ENCODE data around the gene RPS21. TPM values are rescaled to one million over a fixed set of nuclear protein-coding genes. Genes with fewer than 3 reads are reported as not detected.

RPS21 gene
- total and polyA plus RNA-seq, 2 of the 13 experiments (the other 11 are each of a cell fraction or from before 2014, with no cell fraction given) = 2,647 to 11,063 TPM

- no peak for TF ChIP-seq ZNF280D (CRISPR knock-in tag; IDR thresholded peaks at IDR 0.05)
- peak; percentile 68; the same call in 1 of the 2 replicates for TF ChIP-seq ZNF792 (CRISPR knock-in tag; IDR thresholded peaks at IDR 0.05)
- no peak for TF ChIP-seq ZNF878 (CRISPR knock-in tag; IDR thresholded peaks at IDR 0.05)
- TF ChIP-seq SPEN (CRISPR knock-in tag; IDR thresholded peaks at IDR 0.05; ENCODE audit: low read depth) = peak; percentile 50
- TF ChIP-seq NR2F1 (CRISPR knock-in tag; IDR thresholded peaks at IDR 0.05) = no peak; a peak in 2 of 4 replicates
- TF ChIP-seq RFXAP (CRISPR knock-in tag; IDR thresholded peaks at IDR 0.05; ENCODE audit: borderline replicate concordance) = 0 out of 2 replicates have a peak, but pooled peaks have one; percentile 30
- TF ChIP-seq ZFP82 (CRISPR knock-in tag; IDR thresholded peaks at IDR 0.05; ENCODE audit: borderline replicate concordance) = 0 out of 2 replicates have a peak, but pooled peaks have one; percentile 10
- TF ChIP-seq NFRKB (IDR thresholded peaks at IDR 0.05) = no peak
- TF ChIP-seq ZNF276 (CRISPR knock-in tag; IDR thresholded peaks at IDR 0.05; ENCODE audit: low read depth) = 0 out of 2 replicates have a peak, but pooled peaks have one; percentile 39
- no peak for TF ChIP-seq ATF1 (CRISPR knock-in tag; IDR thresholded peaks at IDR 0.05)
- peak; percentile 61 for TF ChIP-seq ZNF280B (CRISPR knock-in tag; IDR thresholded peaks at IDR 0.05; ENCODE audit: borderline replicate concordance)
- TF ChIP-seq IKZF5 (CRISPR knock-in tag; IDR thresholded peaks at IDR 0.05) = no peak
- TF ChIP-seq PLSCR1 (CRISPR knock-in tag; IDR thresholded peaks at IDR 0.05; ENCODE audit: borderline replicate concordance) = no peak
- TF ChIP-seq ZNF597 (CRISPR knock-in tag; IDR thresholded peaks at IDR 0.05) = no peak
- TF ChIP-seq, protein P1, sequence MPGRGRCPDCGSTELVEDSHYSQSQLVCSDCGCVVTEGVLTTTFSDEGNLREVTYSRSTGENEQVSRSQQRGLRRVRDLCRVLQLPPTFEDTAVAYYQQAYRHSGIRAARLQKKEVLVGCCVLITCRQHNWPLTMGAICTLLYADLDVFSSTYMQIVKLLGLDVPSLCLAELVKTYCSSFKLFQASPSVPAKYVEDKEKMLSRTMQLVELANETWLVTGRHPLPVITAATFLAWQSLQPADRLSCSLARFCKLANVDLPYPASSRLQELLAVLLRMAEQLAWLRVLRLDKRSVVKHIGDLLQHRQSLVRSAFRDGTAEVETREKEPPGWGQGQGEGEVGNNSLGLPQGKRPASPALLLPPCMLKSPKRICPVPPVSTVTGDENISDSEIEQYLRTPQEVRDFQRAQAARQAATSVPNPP (CRISPR knock-in tag; IDR thresholded peaks at IDR 0.05) = peak; percentile 87; the same call in 1 of the 2 replicates
- peak; percentile 88 for TF ChIP-seq IRX3 (CRISPR knock-in tag; IDR thresholded peaks at IDR 0.05; ENCODE audit: borderline replicate concordance, low read depth)
- TF ChIP-seq ZNF160 (CRISPR knock-in tag; IDR thresholded peaks at IDR 0.05) = no peak
These were observed 24.7 kb downstream of the RPS21 start (continued) for GRCh38 chr20:62411479-62412193.

All from HepG2 (cell line).